ENCODE results near the gene MYH7B. TPM values are rescaled to one million over a fixed set of nuclear protein-coding genes. Genes with fewer than 3 reads are reported as not detected.

MYH7B gene
- total RNA-seq, 2 experiments from 2014 or later = 0.23 to 0.40 TPM

DNA sequence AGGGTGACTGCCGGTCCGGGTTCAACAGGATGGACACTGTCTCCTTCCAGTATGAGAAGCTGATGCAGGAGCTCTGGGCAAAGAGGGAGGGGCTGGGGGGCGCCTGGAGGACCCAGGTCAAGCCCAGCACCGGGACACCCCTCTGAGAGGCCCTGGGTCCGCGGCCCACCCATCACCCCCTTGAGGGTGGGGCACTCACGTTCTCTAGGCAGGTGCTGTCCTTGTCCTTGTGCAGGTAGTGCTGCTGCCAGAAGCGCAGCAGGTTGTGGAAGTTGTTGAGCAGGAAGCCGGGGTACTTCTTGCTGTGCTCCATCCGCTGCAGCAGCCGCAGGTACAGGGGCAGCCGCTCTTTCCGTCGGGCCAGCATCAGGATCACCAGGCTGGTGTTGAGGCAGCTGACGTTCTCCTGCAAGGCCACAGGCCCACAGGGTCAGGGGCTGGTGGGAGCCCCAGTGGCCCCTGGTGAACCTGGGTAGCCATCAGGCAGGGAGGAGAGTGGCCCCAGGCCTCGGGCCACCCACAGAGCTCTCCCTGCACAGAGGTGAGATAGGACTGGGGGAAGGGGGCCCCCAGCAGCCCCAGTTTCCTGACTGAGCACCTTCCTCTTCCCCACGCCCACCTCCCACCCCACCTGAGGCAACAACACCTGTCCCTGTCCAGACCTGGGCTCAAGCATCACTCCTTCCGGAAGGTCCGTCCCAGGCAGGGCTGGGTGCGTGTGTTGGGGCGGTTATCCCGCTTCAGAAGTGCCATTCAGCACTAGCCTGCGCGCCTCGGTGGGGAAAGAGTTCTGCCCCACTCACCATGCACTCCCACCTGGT, 47.8 kb downstream of the MYH7B start:
- POLR2A ChIA-PET = no interaction called here
- H3K4me1 Mint-ChIP-seq = no peaks in the 10 kb centered on the region
- H3K4me3 Mint-ChIP-seq = no peak overlapping the region
- DNase-seq (no peak), ATAC-seq (no peak)
- CTCF ChIA-PET = interaction anchor here (1.1 kb wide), 1 partner anchor 8 kb away, joined by 3 read pairs; no protein-coding TSS in a partner anchor
- no peak overlapping the region for H3K27ac Mint-ChIP-seq
- no peaks in the 10 kb centered on the region for H3K9me3 Mint-ChIP-seq (ENCODE audit: low read depth)
- intact Hi-C loops (cut with DNase I, micrococcal nuclease) = no loop called here
- H3K27me3 Mint-ChIP-seq = no peaks in the 10 kb centered on the region
- H3K36me3 Mint-ChIP-seq (ENCODE audit: low read depth) = peaks cover 16% of the 10 kb centered on the region

DNA sequence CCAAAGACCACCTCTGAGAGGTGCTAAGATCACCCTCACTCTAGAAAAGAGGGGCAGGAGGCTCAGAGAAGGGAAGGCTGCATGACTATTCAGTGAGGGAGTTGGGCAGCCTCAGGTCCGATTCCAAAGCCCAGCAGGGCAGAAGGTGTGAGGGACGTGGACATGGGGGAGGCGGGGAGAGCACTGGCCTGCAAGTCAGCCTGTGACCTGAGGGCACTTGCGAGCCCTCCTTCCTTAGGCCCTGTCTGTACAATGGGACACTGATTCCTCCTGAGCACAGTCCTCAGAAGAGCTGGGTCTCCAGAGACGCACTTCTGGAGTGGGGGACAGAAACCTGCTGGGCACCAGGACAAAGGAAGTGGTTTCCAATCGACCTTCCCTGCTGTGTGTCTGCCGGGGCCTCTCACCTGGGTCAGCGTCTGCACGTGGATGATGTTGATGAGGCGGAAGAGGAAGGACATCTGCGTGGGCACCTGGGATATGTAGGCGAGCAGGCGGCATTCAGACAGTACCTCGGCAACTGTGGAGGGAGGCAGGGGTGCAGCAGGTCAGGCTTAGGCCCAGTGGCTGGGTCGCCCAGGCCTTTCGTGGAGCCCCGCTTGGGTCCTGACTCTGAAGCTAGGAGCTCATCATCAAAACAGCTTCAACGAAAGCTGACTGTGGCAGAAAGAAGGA, 48.5 kb downstream of the MYH7B start:
- H3K27me3 Mint-ChIP-seq = no peaks in the 10 kb centered on the region
- no peak overlapping the region for H3K4me3 Mint-ChIP-seq
- POLR2A ChIA-PET = no interaction called here
- DNase-seq (no peak), ATAC-seq (no peak)
- intact Hi-C loops (cut with DNase I, micrococcal nuclease) = no loop called here
- H3K36me3 Mint-ChIP-seq (ENCODE audit: low read depth) = peaks cover 13% of the 10 kb centered on the region
- H3K27ac Mint-ChIP-seq = no peak overlapping the region
- CTCF ChIA-PET = no interaction called here
- no peaks in the 10 kb centered on the region for H3K4me1 Mint-ChIP-seq
- no peaks in the 10 kb centered on the region for H3K9me3 Mint-ChIP-seq (ENCODE audit: low read depth)

DNA sequence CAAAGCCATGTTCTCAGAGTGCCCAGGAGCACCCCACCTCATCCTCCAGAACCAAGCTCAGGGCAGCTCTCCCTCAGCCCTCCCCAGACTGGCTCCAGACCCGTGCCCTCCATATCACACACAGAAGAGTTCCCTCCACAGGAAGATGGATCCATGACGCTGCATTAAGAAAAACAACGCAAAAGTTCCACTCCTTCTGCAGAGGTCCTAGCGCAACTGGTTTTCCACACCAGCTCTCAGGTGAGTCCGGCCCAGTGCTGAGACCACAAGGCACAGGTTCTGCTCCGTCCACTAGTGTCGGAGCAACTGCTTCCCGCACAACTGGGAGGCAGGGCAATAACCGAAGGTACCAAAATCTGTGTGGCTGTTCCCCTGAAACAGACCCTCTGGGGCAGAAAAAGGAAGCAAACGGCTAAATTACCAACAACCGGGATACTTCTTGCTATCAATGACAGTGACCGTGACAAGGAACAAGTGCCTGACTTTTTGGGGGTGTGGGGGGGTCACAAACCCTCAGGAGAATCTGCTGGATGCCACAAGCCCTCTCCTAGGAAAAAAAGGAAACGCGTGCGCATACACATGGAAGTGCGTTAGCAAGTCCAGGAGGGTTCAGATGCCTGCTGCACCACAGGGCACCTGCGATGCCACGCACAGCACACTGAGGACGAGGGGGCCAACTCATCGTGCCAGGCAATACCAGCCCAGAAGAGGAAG, 49.2 kb downstream of the MYH7B start:
- no peak for DNase-seq
- H3K4me3 Mint-ChIP-seq = no peak overlapping the region
- no peak for ATAC-seq
- no peaks in the 10 kb centered on the region for H3K27me3 Mint-ChIP-seq
- ChIA-PET CTCF (no interaction called here), POLR2A (no interaction called here)
- no peaks in the 10 kb centered on the region for H3K9me3 Mint-ChIP-seq (ENCODE audit: low read depth)
- intact Hi-C loops (cut with DNase I, micrococcal nuclease) = no loop called here
- no peak overlapping the region for H3K27ac Mint-ChIP-seq
- H3K36me3 Mint-ChIP-seq (ENCODE audit: low read depth) = peaks cover 19% of the 10 kb centered on the region
- H3K4me1 Mint-ChIP-seq = no peaks in the 10 kb centered on the region

Small RNAs within 50 kb of the gene (microRNA-seq; reads per million reads assigned to microRNA genes)
- not detected for gene MIR499A (ENCODE audit: borderline replicate concordance)
- not detected for gene MIR499B (ENCODE audit: borderline replicate concordance)

Other genes with a start within 250 kb of the MYH7B start
- gene NCOA6, start 130.2 kb upstream of the MYH7B start, total RNA-seq = 10 to 100 TPM; 20.3 to 31.1 TPM
- gene GGT7, start 83.0 kb upstream of the MYH7B start, total RNA-seq = 10 to 100 TPM; 12.7 to 15.0 TPM
- 10 to 100 TPM; 29.9 to 35.1 TPM for gene ACSS2, start 79.3 kb upstream of the MYH7B start, total RNA-seq
- 10 to 100 TPM; 58.7 to 59.5 TPM for gene GSS, start 62 bp upstream of the MYH7B start, total RNA-seq
- 10 to 100 TPM; 36.0 to 39.6 TPM for gene TRPC4AP, start 136.9 kb downstream of the MYH7B start, total RNA-seq
- 10 to 100 TPM; 16.5 to 18.2 TPM for gene EDEM2, start 191.5 kb downstream of the MYH7B start, total RNA-seq
- gene PROCR, start 216.2 kb downstream of the MYH7B start, total RNA-seq = 1 to 10 TPM in 1 of 2 experiments, under 1 TPM in 1; 0.87 to 1.2 TPM